GM23248 (cell line): ENCODE results near the gene SERAC1. TPM values are rescaled to one million over a fixed set of nuclear protein-coding genes. Genes with fewer than 3 reads are reported as not detected.

Source experiments
- DNase-seq: peaks from one replicate; pipeline ENCODE4 v3.0.0-alpha.2; 2015
- H2AFZ ChIP-seq: fragments of 200-600 bp; sonication (generic); 2 replicates; pipeline ENCODE4 v1.6.1; 2016; ENCODE audit warnings: antibody characterized with exemption
- H3F3A ChIP-seq: fragments of 200-600 bp; sonication (generic); 2 replicates; pipeline ENCODE4 v1.6.1; 2016; ENCODE audit warnings: mild to moderate bottlenecking, antibody characterized with exemption, mixed run types; ENCODE audit not compliant: insufficient read depth
- H3K27ac ChIP-seq: fragments of 200-600 bp; sonication (generic); 2 replicates; pipeline ENCODE4 v1.5.1; 2016; ENCODE audit warnings: mild to moderate bottlenecking
- H3K27me3 ChIP-seq: fragments of 200-600 bp; sonication (generic); replicated peaks from 2 replicates; pipeline ENCODE4 v1.6.1; 2016; ENCODE audit warnings: mild to moderate bottlenecking; ENCODE audit not compliant: insufficient read depth
- H3K36me3 ChIP-seq: fragments of 200-600 bp; sonication (generic); 2 replicates; pipeline ENCODE4 v1.6.1; 2016; ENCODE audit warnings: low read depth, mild to moderate bottlenecking
- H3K4me1 ChIP-seq: fragments of 200-600 bp; sonication (generic); 2 replicates; pipeline ENCODE4 v1.6.1; 2016; ENCODE audit warnings: mild to moderate bottlenecking; ENCODE audit not compliant: insufficient read depth
- H3K4me2 ChIP-seq: fragments of 200-600 bp; sonication (generic); one replicate; pipeline ENCODE4 v1.6.1; 2016; ENCODE audit warnings: mild to moderate bottlenecking; ENCODE audit not compliant: unreplicated experiment
- H3K4me3 ChIP-seq: fragments of 200-600 bp; sonication (generic); 2 replicates; pipeline ENCODE4 v1.5.1; 2016; ENCODE audit warnings: mild to moderate bottlenecking
- H3K79me2 ChIP-seq: fragments of 200-600 bp; sonication (generic); 2 replicates; pipeline ENCODE4 v1.6.1; 2016; ENCODE audit warnings: mild to moderate bottlenecking; ENCODE audit not compliant: insufficient read depth
- H3K9ac ChIP-seq: fragments of 200-600 bp; sonication (generic); 2 replicates; pipeline ENCODE4 v1.6.1; 2016; ENCODE audit warnings: mild to moderate bottlenecking
- H3K9me2 ChIP-seq: fragments of 200-600 bp; sonication (generic); 2 replicates; pipeline ENCODE4 v1.6.1; 2016; ENCODE audit warnings: mixed run types, mild to moderate bottlenecking, moderate library complexity; ENCODE audit not compliant: insufficient read depth
- H3K9me3 ChIP-seq: fragments of 200-600 bp; sonication (generic); one replicate; pipeline ENCODE4 v1.6.1; 2017; ENCODE audit warnings: low read depth
- H4K20me1 ChIP-seq: fragments of 200-600 bp; sonication (generic); 2 replicates; pipeline ENCODE4 v1.6.0; 2016; ENCODE audit not compliant: insufficient read depth
- EZH2 ChIP-seq: fragments of 200-600 bp; sonication (generic); IDR thresholded peaks from 2 replicates; pipeline ENCODE4 v1.6.1; 2018; ENCODE audit warnings: antibody characterized with exemption, mild to moderate bottlenecking; ENCODE audit not compliant: insufficient read depth, poor library complexity, severe bottlenecking
- EZH2phosphoT487 ChIP-seq: fragments of 200-600 bp; sonication (generic); IDR thresholded peaks from 2 replicates; pipeline ENCODE4 v1.6.1; 2018; ENCODE audit warnings: antibody characterized with exemption, moderate library complexity, mild to moderate bottlenecking, low read depth; ENCODE audit not compliant: insufficient read depth
- WGBS, 2 experiments: methylation state at CpG; one replicate each; pipeline ENCODE4 v1.1.6; 2015 to 2017; ENCODE audit warnings: low lambda C conversion rate in 2 of 2, low coverage in 1 of 2; ENCODE audit errors: missing lambda C conversion rate in 2 of 2; 5-methylcytosine and 5-hydroxymethylcytosine counted together
- in situ Hi-C: fragments of 300-500 bp; cut with MboI; formaldehyde crosslinking; loops from 2 replicates; pipeline ENCODE4 v1.15.0; 2020
- polyA plus RNA-seq: library from polyadenylated mRNA; unstranded; fragments of >200 nt; fragmentation: Nextera tagmentation; extraction: Ambion mirVana; gene quantifications from 2 replicates; pipeline ENCODE4 v1.2.1, GENCODE V29; 2016
- total RNA-seq: library from RNA; depleted of rRNA; stranded (reverse); fragments of >200 nt; shearing (Covaris generic); gene quantifications from 2 replicates; pipeline ENCODE4 v1.2.3, GENCODE V29; 2014

SERAC1 gene
- total and polyA plus RNA-seq, 2 experiments from 2014 or later: 8.4 to 10.8 TPM

DNA sequence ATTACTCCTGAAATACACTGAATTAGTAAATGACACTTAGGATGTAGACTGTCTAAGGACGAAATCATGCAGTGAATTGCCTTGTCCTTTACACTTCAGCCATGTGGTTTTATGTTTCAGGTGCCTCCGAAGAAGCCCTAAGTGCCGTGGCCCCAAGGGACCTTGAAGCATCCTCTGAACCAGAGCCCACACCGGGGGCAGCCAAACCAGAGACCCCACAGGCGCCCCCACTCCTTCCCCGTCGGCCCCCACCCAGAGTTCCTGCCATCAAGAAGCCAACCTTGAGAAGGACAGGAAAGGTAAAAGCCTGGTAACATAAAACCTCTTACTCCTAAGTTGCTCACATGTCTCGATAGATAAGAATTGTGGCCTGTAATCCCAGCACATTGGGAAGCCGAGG is 75.3 kb downstream of the SERAC1 start:
- H3K27ac ChIP-seq: no peak overlapping the region
- peaks cover 13% of the 10 kb centered on the region; the same call in 1 of the 2 replicates for H3K79me2 ChIP-seq
- no peaks in the 10 kb centered on the region for H3K9me3 ChIP-seq
- no peak for DNase-seq
- 88 to 93% methylated on average over 9 of the region's 9 CpGs for WGBS, 2 experiments
- no peaks in the 10 kb centered on the region for H4K20me1 ChIP-seq
- no peaks in the 10 kb centered on the region for H3K9me2 ChIP-seq
- no peak overlapping the region for H2AFZ ChIP-seq
- no peaks in the 10 kb centered on the region for H3K27me3 ChIP-seq
- H3K9ac ChIP-seq: no peak overlapping the region
- no peak for TF ChIP-seq EZH2
- no peak for TF ChIP-seq EZH2phosphoT487
- H3K4me1 ChIP-seq: no peaks in the 10 kb centered on the region
- H3K4me2 ChIP-seq: no peak overlapping the region
- H3K36me3 ChIP-seq: peaks cover 87% of the 10 kb centered on the region
- H3K4me3 ChIP-seq: no peak overlapping the region
- in situ Hi-C loops: no loop called here
- peaks cover 8% of the 10 kb centered on the region; the same call in 1 of the 2 replicates for H3F3A ChIP-seq

DNA sequence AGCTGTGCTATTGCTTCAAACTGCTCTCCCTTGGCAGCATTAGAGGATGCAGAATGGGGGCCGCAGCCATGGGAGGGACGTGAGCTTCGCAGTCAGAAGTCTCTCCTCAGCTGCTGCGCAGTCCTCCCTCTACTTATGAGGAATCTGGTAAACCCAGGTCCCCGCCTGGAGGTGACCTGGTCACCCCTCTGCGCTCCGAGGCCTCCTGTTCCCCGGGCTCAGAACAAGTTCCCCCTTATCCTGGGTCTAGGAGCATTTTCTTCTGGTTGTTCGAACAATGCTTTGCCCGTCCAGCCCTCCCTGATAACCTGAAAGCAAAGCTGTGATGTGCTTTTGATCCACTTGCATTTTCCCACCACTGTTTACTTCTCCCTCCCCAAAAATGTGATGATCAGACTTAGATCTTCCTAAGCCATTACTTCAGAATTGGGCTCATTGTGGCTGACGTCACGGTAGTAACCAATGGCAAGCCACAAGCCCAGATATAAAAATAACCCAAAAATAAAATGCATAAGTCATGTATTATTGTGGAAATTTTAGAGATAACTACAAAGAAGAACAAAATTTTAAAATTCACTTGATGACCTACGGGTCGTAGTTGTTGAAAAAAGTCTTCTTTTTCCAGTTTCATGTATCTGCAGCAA is 80.7 kb downstream of the SERAC1 start:
- Histone ChIP-seq H3K9ac (no peak overlapping the region), H3K27me3 (no peaks in the 10 kb centered on the region), H3K4me3 (no peak overlapping the region), H3K4me1 (no peaks in the 10 kb centered on the region; the same call in 1 of the 2 replicates), H3K36me3 (peaks cover 70% of the 10 kb centered on the region), H3K9me2 (no peaks in the 10 kb centered on the region), H3K9me3 (no peaks in the 10 kb centered on the region), H2AFZ (no peak overlapping the region), H3F3A (0 out of 2 replicates have a peak, but pooled peaks cover 4% of the 10 kb centered on the region), H3K27ac (no peak overlapping the region), H3K79me2 (0 out of 2 replicates have a peak, but pooled peaks cover 7% of the 10 kb centered on the region), H4K20me1 (no peaks in the 10 kb centered on the region), H3K4me2 (no peak overlapping the region)
- TF ChIP-seq EZH2phosphoT487 (no peak), EZH2 (no peak)
- DNase-seq: no peak
- WGBS, 2 experiments: 93 to 95% methylated on average over 14 of the region's 14 CpGs
- in situ Hi-C loops: no loop called here

DNA sequence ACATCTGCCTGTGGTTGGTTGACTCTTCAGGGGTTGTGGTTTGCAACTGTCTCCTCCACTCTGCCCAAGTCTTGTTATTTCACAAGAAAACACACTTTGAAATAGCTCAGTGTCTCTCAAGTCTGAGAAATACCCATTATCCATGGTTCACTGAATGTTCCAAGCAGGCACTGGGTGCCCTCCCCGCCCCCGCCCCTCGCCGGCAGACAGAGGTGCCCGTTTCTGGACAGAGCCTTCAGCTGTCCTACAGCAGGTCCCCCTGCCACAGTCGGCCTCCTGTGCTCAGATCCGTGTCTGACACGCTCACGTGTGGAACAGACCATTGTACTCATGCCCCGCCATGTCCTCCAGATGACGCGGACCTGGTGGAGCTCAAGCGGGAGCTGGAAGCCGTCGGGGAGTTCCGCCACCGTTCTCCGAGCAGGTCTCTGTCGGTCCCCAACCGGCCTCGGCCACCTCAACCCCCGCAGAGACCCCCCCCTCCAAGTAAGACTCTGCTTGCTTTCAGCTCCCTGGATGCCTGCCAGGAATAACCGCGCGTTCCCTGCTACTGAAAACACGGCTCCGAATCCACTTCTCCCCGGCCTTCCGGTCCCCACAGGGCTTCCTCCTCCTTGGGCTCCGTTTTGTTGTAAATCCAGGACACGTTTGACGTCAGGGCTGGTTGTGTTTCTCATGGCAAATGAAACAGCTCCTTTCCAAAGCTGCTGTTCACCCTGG is 81.4 kb downstream of the SERAC1 start:
- in situ Hi-C loops: no loop called here
- no peaks in the 10 kb centered on the region for H4K20me1 ChIP-seq
- H3K9me3 ChIP-seq: no peaks in the 10 kb centered on the region
- no peak overlapping the region for H3K9ac ChIP-seq
- H3K27me3 ChIP-seq: no peaks in the 10 kb centered on the region
- peaks cover 67% of the 10 kb centered on the region for H3K36me3 ChIP-seq
- H3K4me1 ChIP-seq: no peaks in the 10 kb centered on the region; the same call in 1 of the 2 replicates
- 0 out of 2 replicates have a peak, but pooled peaks cover 4% of the 10 kb centered on the region for H3F3A ChIP-seq
- 94% methylated on average over 26 to 32 of the region's 32 CpGs for WGBS, 2 experiments
- DNase-seq: peak; percentile 71
- TF ChIP-seq EZH2: no peak
- no peak for TF ChIP-seq EZH2phosphoT487
- H3K79me2 ChIP-seq: 0 out of 2 replicates have a peak, but pooled peaks cover 7% of the 10 kb centered on the region
- H3K4me2 ChIP-seq: no peak overlapping the region
- no peak overlapping the region for H3K27ac ChIP-seq
- H3K9me2 ChIP-seq: no peaks in the 10 kb centered on the region
- H2AFZ ChIP-seq: no peak overlapping the region
- H3K4me3 ChIP-seq: no peak overlapping the region

DNA sequence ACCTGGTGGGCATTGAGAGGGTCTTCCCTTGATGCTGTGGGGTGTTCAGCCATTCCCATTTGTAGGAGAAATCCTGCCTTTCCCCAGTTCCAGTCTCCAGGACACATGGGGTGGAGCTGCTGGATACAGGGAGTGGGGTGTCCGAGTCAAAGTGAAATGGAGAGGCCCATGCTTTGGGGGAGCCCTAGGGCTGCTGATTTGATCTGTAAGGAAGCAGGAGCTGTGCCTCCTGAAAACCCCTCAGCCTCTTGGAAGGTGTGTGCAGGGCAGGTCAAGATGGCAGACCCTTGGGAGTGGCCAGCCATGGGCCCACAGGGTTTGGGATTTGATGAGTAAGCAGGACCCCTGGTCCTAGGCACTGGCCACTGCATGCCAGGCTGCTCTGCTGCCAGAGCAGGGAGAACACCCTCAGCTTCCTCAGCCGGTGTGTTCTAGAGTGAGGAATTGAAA is 82.0 kb downstream of the SERAC1 start:
- H3K79me2 ChIP-seq: 0 out of 2 replicates have a peak, but pooled peaks cover 7% of the 10 kb centered on the region
- TF ChIP-seq EZH2phosphoT487 (no peak), EZH2 (no peak)
- in situ Hi-C loops: no loop called here
- H3K9ac ChIP-seq: no peak overlapping the region
- no peak overlapping the region for H3K4me3 ChIP-seq
- H3K27ac ChIP-seq: no peak overlapping the region
- peaks cover 68% of the 10 kb centered on the region for H3K36me3 ChIP-seq
- WGBS, 2 experiments: 45 to 53% methylated on average over 2 of the region's 2 CpGs
- no peak overlapping the region for H3K4me2 ChIP-seq
- no peaks in the 10 kb centered on the region for H3K9me2 ChIP-seq
- no peak for DNase-seq
- no peaks in the 10 kb centered on the region for H4K20me1 ChIP-seq
- no peaks in the 10 kb centered on the region; the same call in 1 of the 2 replicates for H3K4me1 ChIP-seq
- no peaks in the 10 kb centered on the region for H3K27me3 ChIP-seq
- 0 out of 2 replicates have a peak, but pooled peaks cover 4% of the 10 kb centered on the region for H3F3A ChIP-seq
- H2AFZ ChIP-seq: no peak overlapping the region
- no peaks in the 10 kb centered on the region for H3K9me3 ChIP-seq
